Activated T-helper 9 cell treated with anti-CD3 and anti-CD28 coated beads, Interleukin-2, amount 50 U/mL, for 16 hours (primary cell): ENCODE data around the gene NCMAP.

Source experiments
- DNase-seq: peaks from one replicate; pipeline ENCODE4 v3.0.0-alpha.2; 2020; ENCODE audit warnings: low read depth

NCMAP gene

GRCh38 chr1:24570265-24571125 is 14.6 kb downstream of the NCMAP start:
- DNase-seq: no peak

- no peak for DNase-seq
These were observed 16.4 kb downstream of the NCMAP start for GRCh38 chr1:24572301-24572700.

GRCh38 chr1:24575905-24576587 is 20.2 kb downstream of the NCMAP start:
- DNase-seq: no peak

GRCh38 chr1:24578846-24579245 is 23.0 kb downstream of the NCMAP start:
- no peak for DNase-seq

GRCh38 chr1:24580756-24581155 is 24.9 kb downstream of the NCMAP start:
- DNase-seq: no peak

GRCh38 chr1:24584171-24584647 is 28.3 kb downstream of the NCMAP start:
- no peak for DNase-seq

- DNase-seq: no peak
These were observed 30.2 kb downstream of the NCMAP start for GRCh38 chr1:24586119-24586518.

GRCh38 chr1:24586970-24587820 is 31.3 kb downstream of the NCMAP start:
- DNase-seq: no peak

- DNase-seq: no peak
These were observed 32.7 kb downstream of the NCMAP start for GRCh38 chr1:24588573-24588972.

GRCh38 chr1:24589200-24589599 is 33.3 kb downstream of the NCMAP start:
- DNase-seq: no peak

- no peak for DNase-seq
These were observed 35.9 kb downstream of the NCMAP start for GRCh38 chr1:24591781-24592180.

- DNase-seq: no peak
These were observed 38.4 kb downstream of the NCMAP start for GRCh38 chr1:24594328-24594598.

- no peak for DNase-seq
These were observed 40.6 kb downstream of the NCMAP start for GRCh38 chr1:24596401-24596880.

GRCh38 chr1:24599265-24599664 is 43.4 kb downstream of the NCMAP start:
- no peak for DNase-seq

GRCh38 chr1:24600551-24600950 is 44.7 kb downstream of the NCMAP start:
- DNase-seq: no peak

GRCh38 chr1:24605534-24606295 is 49.8 kb downstream of the NCMAP start:
- no peak for DNase-seq

- DNase-seq: no peak
These were observed 50.4 kb downstream of the NCMAP start for GRCh38 chr1:24606296-24606605.

GRCh38 chr1:24606621-24607020 is 50.7 kb downstream of the NCMAP start:
- DNase-seq: no peak

GRCh38 chr1:24609949-24610517 is 54.1 kb downstream of the NCMAP start:
- no peak for DNase-seq

- DNase-seq: no peak
These were observed 63.5 kb downstream of the NCMAP start for GRCh38 chr1:24619376-24619775.

GRCh38 chr1:24620678-24621077 is 64.8 kb downstream of the NCMAP start:
- no peak for DNase-seq

- no peak for DNase-seq
These were observed 65.2 kb downstream of the NCMAP start for GRCh38 chr1:24621121-24621520.
